Stimulated activated CD8-positive, alpha-beta memory T cell treated with anti-CD3 and anti-CD28 coated beads, Interleukin-7, amount 100 ng/mL, for 48 hours (primary cell): Measurements from ENCODE around the gene NEIL1.
"Not testable (repeated sequence)": the region's sequence is repeated elsewhere in the genome, so short reads cannot be mapped to it uniquely, and the experiment has no call there.

Experiments used
- DNase-seq, 2 donors: peaks; one replicate each; pipeline ENCODE4 v3.0.0-alpha.2; 2020; ENCODE audit warnings: low read depth in 1 of 2; ENCODE audit errors: extremely low read depth in 1 of 2

NEIL1 gene

GRCh38 chr15:75332093-75332492, 14.7 kb upstream of the NEIL1 start:
- DNase-seq, result not testable (repeated sequence)

- DNase-seq, result not testable (repeated sequence)
Measured at GRCh38 chr15:75333654-75334419, 13.0 kb upstream of the NEIL1 start.

GRCh38 chr15:75335313-75335704, 11.5 kb upstream of the NEIL1 start:
- DNase-seq, result no peak

GRCh38 chr15:75335705-75336355, 11.0 kb upstream of the NEIL1 start, which contains the start of gene COMMD4:
COMMD4 (plus strand) TSS chr15:75336063; CDS start chr15:75336090, 27 bp downstream.
- peak; percentile 69 to 82 for DNase-seq

GRCh38 chr15:75338661-75339240, 8.1 kb upstream of the NEIL1 start:
- DNase-seq, result no peak

- DNase-seq, result no peak
Measured at GRCh38 chr15:75339531-75340240, 7.2 kb upstream of the NEIL1 start.

- DNase-seq, result no peak
Measured at GRCh38 chr15:75342221-75342620, 4.6 kb upstream of the NEIL1 start.

- not testable (repeated sequence) for DNase-seq
Measured at GRCh38 chr15:75343953-75344352, 2.9 kb upstream of the NEIL1 start.

- no peak for DNase-seq
Measured at GRCh38 chr15:75347222-75348033, 589 bp downstream of the NEIL1 start.

- DNase-seq, result no peak
Measured at GRCh38 chr15:75348034-75348561, 1.3 kb downstream of the NEIL1 start.

GRCh38 chr15:75348562-75349350, 1.9 kb downstream of the NEIL1 start:
- DNase-seq, result no peak

GRCh38 chr15:75349351-75349669, 2.5 kb downstream of the NEIL1 start:
- DNase-seq, result not testable (repeated sequence)

- DNase-seq, result peak; percentile 58 to 77
Measured at GRCh38 chr15:75349851-75350588, 3.2 kb downstream of the NEIL1 start.

GRCh38 chr15:75350601-75351361, 3.9 kb downstream of the NEIL1 start:
- DNase-seq, result no peak

GRCh38 chr15:75352186-75353080, 5.6 kb downstream of the NEIL1 start:
- no peak for DNase-seq

GRCh38 chr15:75353604-75354003, 6.8 kb downstream of the NEIL1 start:
- no peak for DNase-seq

GRCh38 chr15:75354454-75354853, 7.6 kb downstream of the NEIL1 start:
- DNase-seq, result no peak
